Fibroblast of lung (primary cell): ENCODE results near the gene NPHP1. TPM values are rescaled to one million over a fixed set of nuclear protein-coding genes. Genes with fewer than 3 reads are reported as not detected.

Experiments
- DNase-seq, 2 donors: peaks; one replicate each; pipeline versions ENCODE4 v3.0.0 to v3.0.0-alpha.2; 2010; ENCODE audit warnings: low read depth in 2 of 2
- H2AFZ ChIP-seq: 2 replicates; pipeline ENCODE4 v1.5.1; 2012; ENCODE audit warnings: low read length, control low read depth, inconsistent platforms
- H3K27ac ChIP-seq: 2 replicates; pipeline ENCODE4 v1.5.1; 2011; ENCODE audit warnings: low read length, control low read depth; ENCODE audit not compliant: insufficient read depth
- H3K27me3 ChIP-seq: 2 replicates; pipeline ENCODE4 v1.5.1; 2011; ENCODE audit warnings: mild to moderate bottlenecking, low read length; ENCODE audit not compliant: control insufficient read depth, insufficient read depth
- H3K36me3 ChIP-seq: 2 replicates; pipeline ENCODE4 v1.5.1; 2011; ENCODE audit warnings: low read length; ENCODE audit not compliant: control insufficient read depth, insufficient read depth
- H3K4me1 ChIP-seq: 2 replicates; pipeline ENCODE4 v1.5.1; 2011; ENCODE audit warnings: low read length; ENCODE audit not compliant: control insufficient read depth, insufficient read depth; ENCODE audit errors: extremely low read depth
- H3K4me2 ChIP-seq: 2 replicates; pipeline ENCODE4 v1.5.1; 2011; ENCODE audit warnings: low read length, control low read depth; ENCODE audit not compliant: insufficient read depth; ENCODE audit errors: extremely low read depth
- H3K4me3 ChIP-seq, 4 experiments: fragments of 200-600 bp in 1 of 4; sonication (generic) in 1 of 4; replicated peaks in 1 of 4; 2 replicates each; pipeline ENCODE4 v1.5.1; 2011 to 2016; ENCODE audit warnings: low read length in 4 of 4, low read depth in 3 of 4, mild to moderate bottlenecking in 3 of 4, control low read depth in 2 of 4, inconsistent platforms in 1 of 4, mixed read lengths in 1 of 4; ENCODE audit not compliant: insufficient read depth in 1 of 4; ENCODE audit errors: control extremely low read depth in 1 of 4
- H3K79me2 ChIP-seq: 2 replicates; pipeline ENCODE4 v1.5.1; 2012; ENCODE audit warnings: mild to moderate bottlenecking, low read length, inconsistent platforms; ENCODE audit not compliant: control insufficient read depth, insufficient read depth
- H3K9ac ChIP-seq: 2 replicates; pipeline ENCODE4 v1.5.1; 2011; ENCODE audit warnings: mild to moderate bottlenecking, low read length, control low read depth; ENCODE audit not compliant: insufficient read depth
- H3K9me3 ChIP-seq: 2 replicates; pipeline ENCODE4 v1.5.1; 2012; ENCODE audit warnings: low read depth, low read length; ENCODE audit not compliant: control insufficient read depth, insufficient read depth
- H4K20me1 ChIP-seq: 2 replicates; pipeline ENCODE4 v1.5.1; 2011; ENCODE audit warnings: low read length; ENCODE audit not compliant: control insufficient read depth, insufficient read depth; ENCODE audit errors: extremely low read depth
- EZH2 ChIP-seq: IDR thresholded peaks from 2 replicates; pipeline ENCODE4 v1.5.1; 2012; ENCODE audit warnings: low read length, control low read depth, mild to moderate bottlenecking; ENCODE audit errors: missing control alignments
- polyA plus RNA-seq, 2 donors: library from polyadenylated mRNA; depleted of rRNA in 1 of 2; stranded (reverse) in 1 of 2; unstranded in 1 of 2; fragments of >200 nt; gene quantifications; 2 replicates each; pipeline ENCODE4 v1.2.1, GENCODE V29; 2011 to 2012; ENCODE audit warnings: missing spikeins in 1 of 2
- total RNA-seq: library from RNA; depleted of rRNA; stranded (reverse); fragments of >200 nt; gene quantifications from 2 replicates; pipeline ENCODE4 v1.2.1, GENCODE V29; 2014
- TF ChIP-seq, protein P1 (sequence below), 2 donors: IDR thresholded peaks in 1 of 2; conservative IDR thresholded peaks in 1 of 2; 1 replicate in 1 of 2; 2 replicates in 1 of 2; pipeline ENCODE4 v1.5.1; 2011 to 2012; ENCODE audit warnings: low read length in 2 of 2, control low read depth in 1 of 2, inconsistent platforms in 1 of 2, low read depth in 1 of 2, mild to moderate bottlenecking in 1 of 2

The NPHP1 gene
- total and polyA plus RNA-seq, 2 donors (not counting 1 experiment from before 2014, with no cell fraction given) = 5.0 to 5.1 TPM

DNA sequence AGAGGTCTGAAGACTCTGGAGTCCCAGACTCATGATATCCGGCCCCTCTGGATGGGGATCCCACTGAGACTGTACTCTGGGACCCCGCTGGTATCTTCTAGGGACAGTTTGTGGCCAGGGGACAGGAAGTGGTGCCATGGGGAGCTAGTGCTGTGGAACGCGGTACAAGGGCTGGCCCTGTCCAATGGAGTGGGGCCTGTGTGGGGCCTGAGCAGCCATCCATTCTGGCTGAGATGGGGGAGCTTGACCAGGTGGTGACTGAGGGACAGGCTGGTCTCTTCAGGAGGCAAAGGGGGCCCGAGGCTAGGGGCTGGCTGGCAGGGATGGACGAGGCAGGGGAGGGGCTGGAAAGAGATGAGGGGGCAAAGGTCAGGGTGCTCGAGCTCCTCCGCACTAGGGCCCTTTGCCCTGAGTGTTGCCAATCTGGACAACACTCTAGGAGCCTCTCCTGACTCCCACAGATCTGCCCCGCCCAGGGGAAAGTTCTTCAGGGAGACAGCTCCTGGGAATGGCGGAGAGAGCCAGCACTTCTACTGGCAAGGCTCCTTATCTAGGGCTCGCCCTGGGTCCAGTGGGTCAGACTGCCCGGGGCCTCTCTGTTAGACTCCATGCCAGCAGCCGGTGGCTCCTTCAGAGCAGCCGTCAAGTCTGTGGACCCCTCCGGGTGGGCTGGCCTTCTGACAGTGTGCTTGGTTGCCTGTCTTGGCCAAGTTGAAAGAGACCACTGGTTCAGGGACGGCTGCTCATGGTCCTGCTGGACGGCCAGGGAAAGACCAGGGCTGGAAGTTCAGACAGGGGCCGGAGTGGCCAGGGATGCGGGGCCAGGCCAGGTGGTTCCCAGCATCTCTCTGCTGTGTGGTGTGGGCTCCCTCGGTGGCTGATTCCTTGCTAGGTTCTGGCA, 101.5 kb downstream of the NPHP1 start:
- Histone ChIP-seq H3K9me3 (no peaks in the 10 kb centered on the region), H3K9ac (no peak overlapping the region), H2AFZ (no peak overlapping the region)

GRCh38 chr2:110101901-110102803, 102.7 kb downstream of the NPHP1 start:
- H3K4me2 ChIP-seq = peak overlapping the region; percentile 85
- H3K9ac ChIP-seq = peak overlapping the region; percentile 66
- peak overlapping the region; percentile 0 to 21 (median 10) for H3K4me3 ChIP-seq
- H4K20me1 ChIP-seq = no peaks in the 10 kb centered on the region
- peaks cover 2% of the 10 kb centered on the region for H3K79me2 ChIP-seq
- H3K27me3 ChIP-seq = no peaks in the 10 kb centered on the region
- H3K4me1 ChIP-seq = peaks cover 35% of the 10 kb centered on the region
- TF ChIP-seq, protein P1, sequence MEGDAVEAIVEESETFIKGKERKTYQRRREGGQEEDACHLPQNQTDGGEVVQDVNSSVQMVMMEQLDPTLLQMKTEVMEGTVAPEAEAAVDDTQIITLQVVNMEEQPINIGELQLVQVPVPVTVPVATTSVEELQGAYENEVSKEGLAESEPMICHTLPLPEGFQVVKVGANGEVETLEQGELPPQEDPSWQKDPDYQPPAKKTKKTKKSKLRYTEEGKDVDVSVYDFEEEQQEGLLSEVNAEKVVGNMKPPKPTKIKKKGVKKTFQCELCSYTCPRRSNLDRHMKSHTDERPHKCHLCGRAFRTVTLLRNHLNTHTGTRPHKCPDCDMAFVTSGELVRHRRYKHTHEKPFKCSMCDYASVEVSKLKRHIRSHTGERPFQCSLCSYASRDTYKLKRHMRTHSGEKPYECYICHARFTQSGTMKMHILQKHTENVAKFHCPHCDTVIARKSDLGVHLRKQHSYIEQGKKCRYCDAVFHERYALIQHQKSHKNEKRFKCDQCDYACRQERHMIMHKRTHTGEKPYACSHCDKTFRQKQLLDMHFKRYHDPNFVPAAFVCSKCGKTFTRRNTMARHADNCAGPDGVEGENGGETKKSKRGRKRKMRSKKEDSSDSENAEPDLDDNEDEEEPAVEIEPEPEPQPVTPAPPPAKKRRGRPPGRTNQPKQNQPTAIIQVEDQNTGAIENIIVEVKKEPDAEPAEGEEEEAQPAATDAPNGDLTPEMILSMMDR (conservative IDR thresholded peaks at IDR 0.05 in 1 of 2, IDR thresholded peaks at IDR 0.05 in 1 of 2; ENCODE audit: low read depth in 1 of 2, low read length in 2 of 2) = no peak
- TF ChIP-seq EZH2 = no peak
- H3K27ac ChIP-seq = peak overlapping the region; percentile 98
- no peaks in the 10 kb centered on the region for H3K9me3 ChIP-seq
- peak overlapping the region; percentile 57 for H2AFZ ChIP-seq
- H3K36me3 ChIP-seq = no peaks in the 10 kb centered on the region
- DNase-seq = peak in 1 of 2 donors; percentile 75

More for the DNA sequence above, 101.5 kb downstream of the NPHP1 start:
- no peaks in the 10 kb centered on the region for H3K27me3 ChIP-seq
- H3K79me2 ChIP-seq = peaks cover 2% of the 10 kb centered on the region
- H3K4me2 ChIP-seq = no peak overlapping the region
- no peak for DNase-seq
- TF ChIP-seq, protein P1 (conservative IDR thresholded peaks at IDR 0.05 in 1 of 2, IDR thresholded peaks at IDR 0.05 in 1 of 2; ENCODE audit: low read depth in 1 of 2, low read length in 2 of 2) = no peak
- TF ChIP-seq EZH2 = no peak
- peak overlapping the region; percentile 98 for H3K27ac ChIP-seq
- no peak overlapping the region for H3K4me3 ChIP-seq
- no peaks in the 10 kb centered on the region for H3K36me3 ChIP-seq
- H3K4me1 ChIP-seq = peaks cover 35% of the 10 kb centered on the region
- no peaks in the 10 kb centered on the region for H4K20me1 ChIP-seq
